ENCODE data around the gene LAMA1. TPM values are rescaled to one million over a fixed set of nuclear protein-coding genes. Genes with fewer than 3 reads are reported as not detected.

The LAMA1 gene
- total RNA-seq, 1 experiment from 2014 or later: 28.8 TPM

- Histone ChIP-seq H3K23ac (ENCODE audit: insufficient read length, low read depth, low read length) (no peak overlapping the region), H4K20me1 (ENCODE audit: control insufficient read depth, insufficient read depth, insufficient read length) (no peaks in the 10 kb centered on the region), H3K9ac (ENCODE audit: extremely low read depth, insufficient read length, low read length) (no peak overlapping the region), H3K23me2 (ENCODE audit: insufficient read length, low read depth, low read length, poor library complexity, severe bottlenecking) (no peaks in the 10 kb centered on the region), H4K91ac (ENCODE audit: insufficient read length, low read depth, low read length) (no peak overlapping the region), H3K9me3 (ENCODE audit: control insufficient read depth, low read depth, low read length) (no peaks in the 10 kb centered on the region), H3K4me2 (ENCODE audit: insufficient read depth, insufficient read length, low read length) (no peak overlapping the region), H2BK5ac (ENCODE audit: insufficient read length, low read length) (no peak overlapping the region), H3K18ac (ENCODE audit: insufficient read length, low read depth, low read length) (no peak overlapping the region), H3K4ac (ENCODE audit: low read depth, low read length) (no peak overlapping the region), H2BK20ac (ENCODE audit: low read depth, low read length, poor library complexity, severe bottlenecking) (no peak overlapping the region), H4K5ac (ENCODE audit: insufficient read length, low read depth, low read length) (no peak overlapping the region), H3K56ac (ENCODE audit: insufficient read length, low read depth, low read length) (no peak overlapping the region), H3K14ac (ENCODE audit: insufficient read depth, low read length) (no peak overlapping the region), H4K8ac (replicated peaks; ENCODE audit: insufficient read length, low read depth, low read length) (no peak overlapping the region), H2AK5ac (ENCODE audit: insufficient read length, low read length) (no peak overlapping the region), H3K27ac (ENCODE audit: insufficient read length, low read depth, low read length) (no peak overlapping the region), H3K79me1 (ENCODE audit: insufficient read depth, low read depth, low read length, poor library complexity, severe bottlenecking) (no peaks in the 10 kb centered on the region), H3K79me2 (ENCODE audit: insufficient read depth, low read length) (no peaks in the 10 kb centered on the region), H3K27me3 (ENCODE audit: insufficient read depth, low read length) (no peaks in the 10 kb centered on the region), H2BK120ac (ENCODE audit: low read depth, low read length, poor library complexity, severe bottlenecking) (no peak overlapping the region), H3K4me1 (ENCODE audit: insufficient read depth, low read length) (no peaks in the 10 kb centered on the region), H2AFZ (ENCODE audit: low read length) (no peak overlapping the region), H2BK15ac (ENCODE audit: low read depth, low read length) (no peak overlapping the region), H2BK12ac (ENCODE audit: insufficient read length, low read depth, low read length) (no peak overlapping the region), H3T11ph (ENCODE audit: low read length) (no peak overlapping the region)
- no CpG with 5 or more reads among the region's 12 CpGs for WGBS (ENCODE audit: extremely low coverage, insufficient read length, low lambda C conversion rate)
- Mint-ChIP-seq H3K9me3 (peaks cover 4 to 7% of the 10 kb centered on the region in 2 experiments), H3K4me1 (peaks cover 0 to under 1% of the 10 kb centered on the region in 2 experiments; a peak in 1 of 4 replicates), H3K27me3 (ENCODE audit: low read depth) (no peaks in the 10 kb centered on the region; the same call in 1 of the 2 replicates), H3K36me3 (ENCODE audit: insufficient read depth in 1 of 3, low read depth in 3 of 3) (peaks cover 48 to 67% (median 58%) of the 10 kb centered on the region in 3 experiments), H3K4me3 (no peak overlapping the region), H3K27ac (no peak overlapping the region)
- DNase-seq: no peak
- TF ChIP-seq CTCF (conservative IDR thresholded peaks at IDR 0.05): no peak
These were observed 160.6 kb downstream of the LAMA1 start for GRCh38 chr18:6956999-6957398.
